Measurements from ENCODE around the gene PACS1. TPM values are rescaled to one million over a fixed set of nuclear protein-coding genes. Genes with fewer than 3 reads are reported as not detected.
"Not testable (repeated sequence)": the region's sequence is repeated elsewhere in the genome, so short reads cannot be mapped to it uniquely, and the experiment has no call there.

PACS1 gene
- 100 to 1,000 TPM; 100 to 314 (median 252) TPM for total RNA-seq
- polyA plus RNA-seq: 100 to 1,000 TPM in 1 of 2 donors, 10 to 100 TPM in 1; 48.0 to 116 TPM
- total RNA-seq: 208 reads per million, percentile 93 among the genes with 10 or more reads in this experiment

- ATAC-seq: peak; percentile 85
Measured at GRCh38 chr11:66069715-66070603, at the start of gene PACS1. Gene PACS1 (plus strand): TSS chr11:66070272. CDS start chr11:66070487, 215 bp downstream.

GRCh38 chr11:66020618-66021357 is 49.3 kb upstream of the PACS1 start:
- peak; percentile 83 for ATAC-seq
- CTCF ChIA-PET: interaction anchor here (0.6 kb wide), 1 partner anchor 16 kb away, joined by 3 read pairs; no protein-coding TSS in a partner anchor
- Mint-ChIP-seq H3K36me3 (no peaks in the 10 kb centered on the region), H3K4me3 (peak overlapping the region in 1 of 10 donors; percentile 17), H3K9me3 (no peaks in the 10 kb centered on the region), H3K27me3 (peaks cover 0 to 9% (median 4%) of the 10 kb centered on the region in 5 donors), H3K4me1 (peaks cover 4 to 17% (median 5%) of the 10 kb centered on the region in 7 donors), H3K27ac (no peak overlapping the region)
- Histone ChIP-seq H3K4me1 (ENCODE audit: control insufficient read depth in 2 of 2, insufficient read depth in 2 of 2, low read length in 2 of 2) (peaks cover 0 to 5% of the 10 kb centered on the region in 2 donors), H3K27me3 (ENCODE audit: control insufficient read depth in 2 of 2, insufficient read depth in 2 of 2, low read length in 2 of 2) (no peaks in the 10 kb centered on the region), H3K4me3 (ENCODE audit: low read length) (no peak overlapping the region), H3K36me3 (ENCODE audit: control insufficient read depth in 2 of 3, insufficient read depth in 3 of 3, low read length in 3 of 3) (no peaks in the 10 kb centered on the region), H3K9me3 (ENCODE audit: control insufficient read depth in 2 of 3, low read length in 3 of 3) (no peaks in the 10 kb centered on the region), H3K27ac (ENCODE audit: low read depth, low read length) (no peak overlapping the region)
- peak in 1 of 9 donors; percentile 50 for DNase-seq
- POLR2A ChIA-PET: no interaction called here
- intact Hi-C loops (cut with micrococcal nuclease): no loop called here

More at GRCh38 chr11:66069715-66070603, at the start of gene PACS1:
- Mint-ChIP-seq H3K27me3 (no peaks in the 10 kb centered on the region), H3K27ac (peak within 1 kb of the TSS; percentile 90 to 99 (median 97)), H3K4me1 (peaks cover 54 to 73% (median 63%) of the 10 kb centered on the region in 7 donors), H3K36me3 (peaks cover 5 to 49% (median 40%) of the 10 kb centered on the region in 5 donors), H3K4me3 (peak within 1 kb of the TSS; percentile 91 to 100 (median 98)), H3K9me3 (peaks cover 0 to 4% (median 0%) of the 10 kb centered on the region in 11 donors)
- peaks cover 23 to 24% of the 10 kb centered on the region in 2 donors for H3K4me1 ChIP-seq (ENCODE audit: control insufficient read depth in 2 of 2, insufficient read depth in 2 of 2, low read length in 2 of 2)
- DNase-seq: peak; percentile 64 to 85 (median 70)
- peak within 1 kb of the TSS; percentile 84 for H3K27ac ChIP-seq (ENCODE audit: low read depth, low read length)
- H3K9me3 ChIP-seq (ENCODE audit: control insufficient read depth in 2 of 3, low read length in 3 of 3): no peaks in the 10 kb centered on the region
- H3K36me3 ChIP-seq (ENCODE audit: control insufficient read depth in 2 of 3, insufficient read depth in 3 of 3, low read length in 3 of 3): peaks cover 10 to 45% (median 16%) of the 10 kb centered on the region in 3 experiments
- intact Hi-C loops (cut with micrococcal nuclease): loop anchor here (2.0 to 5.0 kb wide), 5 partner anchors 25 to 547 kb away; partner anchors contain the start of genes BANF1 (in 1 of the 2), EIF1AD (in 1 of the 2) and RBM14 (in 1 of the 2)
- H3K4me3 ChIP-seq (ENCODE audit: low read length): peak within 1 kb of the TSS; percentile 69
- no peaks in the 10 kb centered on the region for H3K27me3 ChIP-seq (ENCODE audit: control insufficient read depth in 2 of 2, insufficient read depth in 2 of 2, low read length in 2 of 2)
- ChIA-PET POLR2A (interaction anchor here (0.6 to 8.2 kb wide), 16 partner anchors 10 to 68 kb away, joined by 3 to 139 read pairs (median 6); partner anchors contain the start of genes BANF1, EIF1AD and SF3B2), CTCF (interaction anchor here (0.7 to 8.7 kb wide), 13 partner anchors 10 to 189 kb away, joined by 3 to 67 read pairs (median 8); partner anchors contain the start of gene SF3B2)

- Mint-ChIP-seq H3K9me3 (no peaks in the 10 kb centered on the region), H3K27me3 (peaks cover 0 to 9% (median 4%) of the 10 kb centered on the region in 5 donors), H3K27ac (peak overlapping the region in 1 of 9 donors; percentile 59), H3K4me1 (peaks cover 4 to 17% (median 5%) of the 10 kb centered on the region in 7 donors), H3K4me3 (peak overlapping the region in 9 of 10 donors; percentile 4 to 73 (median 45)), H3K36me3 (no peaks in the 10 kb centered on the region)
- Histone ChIP-seq H3K27me3 (ENCODE audit: control insufficient read depth in 2 of 2, insufficient read depth in 2 of 2, low read length in 2 of 2) (no peaks in the 10 kb centered on the region), H3K4me1 (ENCODE audit: control insufficient read depth in 2 of 2, insufficient read depth in 2 of 2, low read length in 2 of 2) (peaks cover 0 to 5% of the 10 kb centered on the region in 2 donors), H3K9me3 (ENCODE audit: control insufficient read depth in 2 of 3, low read length in 3 of 3) (no peaks in the 10 kb centered on the region), H3K36me3 (ENCODE audit: control insufficient read depth in 2 of 3, insufficient read depth in 3 of 3, low read length in 3 of 3) (no peaks in the 10 kb centered on the region), H3K27ac (ENCODE audit: low read depth, low read length) (no peak overlapping the region), H3K4me3 (ENCODE audit: low read length) (peak overlapping the region; percentile 39)
- DNase-seq (peak; percentile 52 to 89 (median 69)), ATAC-seq (peak; percentile 92)
- intact Hi-C loops (cut with micrococcal nuclease): loop anchor here (1.0 kb wide), 8 partner anchors 20 to 316 kb away; partner anchors contain the start of genes BANF1 (in 2 of the 2), EIF1AD (in 2 of the 2) and FIBP (in 1 of the 2)
- POLR2A ChIA-PET: interaction anchor here (0.8 to 1.4 kb wide), 6 partner anchors 15 to 311 kb away, joined by 3 to 5 read pairs (median 4); partner anchors contain the start of genes BANF1 and EIF1AD
- CTCF ChIA-PET: interaction anchor here (0.6 to 2.0 kb wide), 23 partner anchors 9 to 479 kb away, joined by 3 to 8 read pairs (median 3); partner anchors contain the start of genes BANF1, CST6 and KAT5
Measured at GRCh38 chr11:66022401-66023185, 47.5 kb upstream of the PACS1 start.

- ChIA-PET POLR2A (interaction anchor here (0.8 to 1.4 kb wide), 4 partner anchors 15 to 312 kb away, joined by 3 to 4 read pairs (median 4); partner anchors contain the start of genes BANF1 and EIF1AD), CTCF (interaction anchor here (0.7 to 2.0 kb wide), 9 partner anchors 8 to 262 kb away, joined by 3 to 8 read pairs (median 3); partner anchors contain the start of gene CST6)
- not testable (repeated sequence) for H3K27ac Mint-ChIP-seq
Measured at GRCh38 chr11:66023186-66023440, 47.0 kb upstream of the PACS1 start.

GRCh38 chr11:66026017-66026529 is 44.0 kb upstream of the PACS1 start, which contains the start of gene CATSPER1:
Gene CATSPER1 (minus strand): TSS chr11:66026479. CDS start chr11:66026379, 100 bp downstream.
- ChIA-PET POLR2A (interaction anchor here (0.6 to 0.8 kb wide), 2 partner anchors 28 to 1768 kb away, joined by 3 to 4 read pairs; no protein-coding TSS in a partner anchor), CTCF (no interaction called here)
- DNase-seq (no peak), ATAC-seq (no peak)
- no peaks in the 10 kb centered on the region for H3K27me3 ChIP-seq (ENCODE audit: control insufficient read depth in 2 of 2, insufficient read depth in 2 of 2, low read length in 2 of 2)
- no peak within 1 kb of the TSS for H3K4me3 ChIP-seq (ENCODE audit: low read length)
- no peak within 1 kb of the TSS for H3K27ac ChIP-seq (ENCODE audit: low read depth, low read length)
- H3K36me3 Mint-ChIP-seq: no peaks in the 10 kb centered on the region
- peaks cover 4 to 11% (median 5%) of the 10 kb centered on the region in 7 donors for H3K4me1 Mint-ChIP-seq
- H3K9me3 Mint-ChIP-seq: no peaks in the 10 kb centered on the region
- H3K4me1 ChIP-seq (ENCODE audit: control insufficient read depth in 2 of 2, insufficient read depth in 2 of 2, low read length in 2 of 2): peaks cover 0 to 5% of the 10 kb centered on the region in 2 donors
- H3K36me3 ChIP-seq (ENCODE audit: control insufficient read depth in 2 of 3, insufficient read depth in 3 of 3, low read length in 3 of 3): no peaks in the 10 kb centered on the region
- peaks cover 0 to 16% (median 4%) of the 10 kb centered on the region in 5 donors for H3K27me3 Mint-ChIP-seq
- H3K27ac Mint-ChIP-seq: no peak within 1 kb of the TSS
- no peaks in the 10 kb centered on the region for H3K9me3 ChIP-seq (ENCODE audit: control insufficient read depth in 2 of 3, low read length in 3 of 3)
- H3K4me3 Mint-ChIP-seq: no peak within 1 kb of the TSS
- intact Hi-C loops (cut with micrococcal nuclease): no loop called here

More at GRCh38 chr11:66023186-66023440, 47.0 kb upstream of the PACS1 start:
- H3K9me3 Mint-ChIP-seq; H3K36me3 Mint-ChIP-seq; H3K27me3 ChIP-seq (ENCODE audit: control insufficient read depth in 2 of 2, insufficient read depth in 2 of 2, low read length in 2 of 2); H3K36me3 ChIP-seq (ENCODE audit: control insufficient read depth in 2 of 3, insufficient read depth in 3 of 3, low read length in 3 of 3); DNase-seq; H3K27ac ChIP-seq (ENCODE audit: low read depth, low read length); H3K9me3 ChIP-seq (ENCODE audit: control insufficient read depth in 2 of 3, low read length in 3 of 3); ATAC-seq; H3K4me3 ChIP-seq (ENCODE audit: low read length); H3K4me1 ChIP-seq (ENCODE audit: control insufficient read depth in 2 of 2, insufficient read depth in 2 of 2, low read length in 2 of 2); intact Hi-C loops (cut with micrococcal nuclease): not testable (repeated sequence)
- peaks cover 0 to 14% (median 4%) of the 10 kb centered on the region in 5 donors for H3K27me3 Mint-ChIP-seq
- H3K4me3 Mint-ChIP-seq: peak overlapping the region in 1 of 10 donors; percentile 51
- H3K4me1 Mint-ChIP-seq: peaks cover 4 to 17% (median 5%) of the 10 kb centered on the region in 7 donors

All from naive thymus-derived CD4-positive, alpha-beta T cell (primary cell).